H1 (cell line): Measurements from ENCODE around the gene ARHGEF38. TPM values are rescaled to one million over a fixed set of nuclear protein-coding genes. Genes with fewer than 3 reads are reported as not detected.

Source experiments
- CTCF ChIA-PET: fragments of 300-600 bp; sonication (Branson Sonifier 250); formaldehyde crosslinking; loops from one replicate; lab custom pipeline; 2021; ENCODE audit not compliant: partially characterized antibody; lab: Charles Lee
- POLR2A ChIA-PET: fragments of 300-600 bp; sonication (Branson Sonifier 250); formaldehyde crosslinking; loops from one replicate; lab custom pipeline; 2021; ENCODE audit warnings: inconsistent platforms; ENCODE audit not compliant: partially characterized antibody; lab: Charles Lee
- DNase-seq, 2 experiments: peaks; one replicate each; pipeline versions ENCODE4 v3.0.0 to v3.0.0-alpha.2; 2010 to 2022; ENCODE audit warnings: low spot score in 2 of 2, low read depth in 1 of 2, mixed read lengths in 1 of 2
- FAIRE-seq: peaks from 2 replicates; lab custom pipeline; 2011; peaks lifted over from hg19 to GRCh38; lab: Jason Lieb, UNC
- H2AFZ ChIP-seq: 2 replicates; pipeline ENCODE4 v1.8.1; 2012; ENCODE audit warnings: low read length, inconsistent platforms
- H2AK5ac ChIP-seq: 2 replicates; pipeline ENCODE4 v1.6.1; 2013; ENCODE audit warnings: low read depth, low read length
- H2BK120ac ChIP-seq: replicated peaks from 2 replicates; pipeline ENCODE3; 2013; ENCODE audit warnings: low read depth, low read length, inconsistent platforms
- H2BK12ac ChIP-seq: 2 replicates; pipeline ENCODE4 v1.6.1; 2013; ENCODE audit warnings: low read depth, low read length
- H2BK15ac ChIP-seq: 2 replicates; pipeline ENCODE4 v1.6.1; 2013; ENCODE audit warnings: low read length
- H2BK20ac ChIP-seq: 2 replicates; pipeline ENCODE4 v1.6.1; 2013; ENCODE audit warnings: low read length
- H2BK5ac ChIP-seq: 2 replicates; pipeline ENCODE4 v1.6.1; 2013; ENCODE audit warnings: low read depth, low read length
- H3K14ac ChIP-seq: 2 replicates; pipeline ENCODE4 v1.6.1; 2013; ENCODE audit warnings: inconsistent platforms; ENCODE audit not compliant: insufficient read length
- H3K18ac ChIP-seq: 2 replicates; pipeline ENCODE4 v1.6.1; 2013; ENCODE audit warnings: low read length; ENCODE audit errors: extremely low read depth
- H3K23ac ChIP-seq: 2 replicates; pipeline ENCODE4 v1.6.1; 2013; ENCODE audit warnings: inconsistent platforms; ENCODE audit not compliant: insufficient read length
- H3K23me2 ChIP-seq: 2 replicates; pipeline ENCODE4 v1.6.1; 2013; ENCODE audit warnings: low read depth, low read length
- H3K27ac ChIP-seq: 2 replicates; pipeline ENCODE4 v1.6.1; 2011; ENCODE audit warnings: low read depth, low read length, inconsistent platforms
- H3K27me3 ChIP-seq, 4 experiments: replicated peaks in 1 of 4; 1 replicate in 1 of 4; 2 replicates in 3 of 4; pipeline versions ENCODE4 v1.6.1 to v1.8.1; 2011 to 2013; ENCODE audit warnings: low read length in 3 of 4, mild to moderate bottlenecking in 3 of 4, inconsistent platforms in 2 of 4, mixed read lengths in 2 of 4, moderate library complexity in 1 of 4; ENCODE audit not compliant: control insufficient read depth in 3 of 4, insufficient read depth in 3 of 4; ENCODE audit errors: extremely low read depth in 1 of 4
- H3K36me3 ChIP-seq, 4 experiments: 2 replicates each; pipeline versions ENCODE4 v1.6.1 to v1.8.1; 2011 to 2013; ENCODE audit warnings: mild to moderate bottlenecking in 4 of 4, low read length in 3 of 4, moderate library complexity in 2 of 4, control low read depth in 1 of 4, inconsistent platforms in 1 of 4; ENCODE audit not compliant: insufficient read depth in 4 of 4, control insufficient read depth in 2 of 4
- H3K4ac ChIP-seq: replicated peaks from 2 replicates; pipeline ENCODE3; 2013; ENCODE audit warnings: low read length, low read depth, mixed read lengths, inconsistent platforms; ENCODE audit not compliant: insufficient read length
- H3K4me1 ChIP-seq, 4 experiments: replicated peaks in 1 of 4; 1 replicate in 1 of 4; 2 replicates in 3 of 4; pipeline versions ENCODE4 v1.6.1 to v1.8.1; 2011 to 2013; ENCODE audit warnings: low read length in 3 of 4, inconsistent platforms in 2 of 4, mixed read lengths in 1 of 4; ENCODE audit not compliant: insufficient read depth in 4 of 4, control insufficient read depth in 3 of 4
- H3K4me2 ChIP-seq, 2 experiments: 2 replicates each; pipeline versions ENCODE4 v1.6.1 to v1.8.1; 2011 to 2013; ENCODE audit warnings: low read depth in 2 of 2, low read length in 2 of 2, control low read depth in 1 of 2, inconsistent platforms in 1 of 2, mild to moderate bottlenecking in 1 of 2; ENCODE audit not compliant: insufficient read depth in 1 of 2
- H3K4me3 ChIP-seq, 4 experiments: fragments of 200-600, 300-600 bp in 1 of 4; sonication (generic), shearing (Covaris generic), sonication (Bioruptor Twin) in 1 of 4; 2 replicates each; pipeline versions ENCODE4 v1.5.1 to v1.8.1; 2011 to 2016; ENCODE audit warnings: low read length in 4 of 4, low read depth in 3 of 4, control low read depth in 2 of 4, inconsistent platforms in 2 of 4, mild to moderate bottlenecking in 2 of 4, mixed read lengths in 1 of 4, moderate library complexity in 1 of 4; ENCODE audit not compliant: insufficient read depth in 2 of 4; ENCODE audit errors: extremely low read depth in 1 of 4
- H3K56ac ChIP-seq: replicated peaks from 2 replicates; pipeline ENCODE3; 2013; ENCODE audit warnings: low read depth, mild to moderate bottlenecking, mixed read lengths, low read length, inconsistent platforms; ENCODE audit not compliant: insufficient read length
- H3K79me1 ChIP-seq: 2 replicates; pipeline ENCODE4 v1.6.1; 2013; ENCODE audit warnings: low read depth, low read length, control low read depth
- H3K79me2 ChIP-seq, 2 experiments: 2 replicates each; pipeline versions ENCODE4 v1.6.1 to v1.8.1; 2012 to 2013; ENCODE audit warnings: low read length in 2 of 2, mild to moderate bottlenecking in 2 of 2, inconsistent platforms in 1 of 2; ENCODE audit not compliant: insufficient read depth in 2 of 2, control insufficient read depth in 1 of 2
- H3K9ac ChIP-seq, 4 experiments: replicated peaks in 1 of 4; 1 replicate in 1 of 4; 2 replicates in 3 of 4; pipeline versions ENCODE4 v1.6.1 to v1.8.1; 2011 to 2013; ENCODE audit warnings: low read depth in 3 of 4, low read length in 3 of 4, control low read depth in 2 of 4, mild to moderate bottlenecking in 2 of 4, moderate library complexity in 2 of 4, inconsistent platforms in 1 of 4; ENCODE audit errors: extremely low read depth in 1 of 4
- H3K9me3 ChIP-seq, 2 experiments: 2 replicates each; pipeline versions ENCODE4 v1.6.1 to v1.8.1; 2012 to 2013; ENCODE audit warnings: mild to moderate bottlenecking in 2 of 2, moderate library complexity in 2 of 2, control low read depth in 1 of 2, inconsistent platforms in 1 of 2, low read depth in 1 of 2, low read length in 1 of 2, mixed read lengths in 1 of 2; ENCODE audit not compliant: insufficient read depth in 2 of 2
- H4K20me1 ChIP-seq, 2 experiments: replicated peaks in 1 of 2; 2 replicates each; pipeline versions ENCODE3 to v1.8.1; 2011 to 2013; ENCODE audit warnings: inconsistent platforms in 2 of 2, low read length in 2 of 2, mild to moderate bottlenecking in 1 of 2; ENCODE audit not compliant: insufficient read depth in 2 of 2, control insufficient read depth in 1 of 2
- H4K5ac ChIP-seq: 2 replicates; pipeline ENCODE4 v1.6.1; 2013; ENCODE audit warnings: low read length, low read depth, mixed read lengths, inconsistent platforms; ENCODE audit not compliant: insufficient read length
- H4K8ac ChIP-seq: 2 replicates; pipeline ENCODE4 v1.8.0; 2013; ENCODE audit warnings: mild to moderate bottlenecking, moderate library complexity, low read length, inconsistent platforms; ENCODE audit not compliant: insufficient read depth; ENCODE audit errors: extremely low read depth
- H4K91ac ChIP-seq: replicated peaks from 2 replicates; pipeline ENCODE3; 2013; ENCODE audit warnings: low read length, mixed read lengths, inconsistent platforms; ENCODE audit not compliant: insufficient read length
- BCL11A ChIP-seq, 2 experiments: IDR thresholded peaks; one replicate each; pipeline ENCODE4 v1.6.1; 2011; ENCODE audit warnings: low read depth in 2 of 2, low read length in 2 of 2, mild to moderate bottlenecking in 2 of 2
- POU5F1 ChIP-seq: IDR thresholded peaks from 2 replicates; pipeline ENCODE4 v1.6.1; 2011; ENCODE audit warnings: low read depth, mild to moderate bottlenecking, low read length, moderate library complexity
- SP4 ChIP-seq: IDR thresholded peaks from 2 replicates; pipeline ENCODE4 v1.6.1; 2012; ENCODE audit warnings: low read length, inconsistent platforms
- polyA plus RNA-seq, 7 experiments: library from polyadenylated mRNA; depleted of rRNA in 3 of 7; stranded (reverse) in 5 of 7; unstranded in 2 of 7; fragments of >200 nt in 5 of 7; fragments of 200-250 nt in 2 of 7; gene quantifications; 1 replicate in 5 of 7; 2 replicates in 1 of 7; 4 replicates in 1 of 7; pipeline versions ENCODE4 v1.2.1 to v1.2.3, GENCODE V29; 2011 to 2013; ENCODE audit warnings: missing spikeins in 2 of 7, mixed read lengths in 2 of 7
- total RNA-seq: library from RNA; stranded (reverse); fragmentation: NEBNext Ultra II Directional; extraction: Animal tissue kit (Norgen Biotek cat#: 25700); gene quantifications from 2 replicates; pipeline ENCODE4 v1.2.1, GENCODE V29; 2021

Gene ARHGEF38
- total and polyA plus RNA-seq, 2 of the 8 experiments (the other 6 are each of a cell fraction or from before 2014, with no cell fraction given): not detected

DNA sequence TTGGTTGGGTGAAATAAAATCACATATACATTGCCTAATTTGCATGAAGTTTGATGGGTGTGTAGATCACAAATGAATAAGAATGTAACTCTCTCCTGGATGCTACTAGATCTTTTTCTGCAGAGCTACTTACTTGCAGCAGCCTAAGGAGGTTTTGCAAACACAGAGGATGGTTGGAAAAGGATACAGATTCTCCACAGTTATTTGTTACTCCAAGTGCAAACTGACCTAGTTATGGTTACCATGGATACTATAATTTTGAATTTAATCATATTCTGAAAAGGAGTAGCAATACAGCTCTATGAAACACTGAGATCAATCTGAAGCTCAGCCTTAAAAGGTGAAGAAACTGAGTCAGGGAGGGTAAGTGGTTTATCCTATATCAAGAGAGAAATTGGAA is 9.1 kb upstream of the ARHGEF38 start:
- DNase-seq: no peak
- H4K91ac ChIP-seq: no peak overlapping the region
- CTCF ChIA-PET: interaction anchor here (0.7 to 1.9 kb wide), 2 partner anchors 23 to 89 kb away, joined by 3 to 10 read pairs; no protein-coding TSS in a partner anchor
- no peaks in the 10 kb centered on the region for H4K20me1 ChIP-seq
- H3K79me1 ChIP-seq: no peaks in the 10 kb centered on the region
- no peaks in the 10 kb centered on the region for H3K9me3 ChIP-seq
- H3K79me2 ChIP-seq: no peaks in the 10 kb centered on the region
- no peak overlapping the region for H2BK12ac ChIP-seq
- no peaks in the 10 kb centered on the region for H3K23me2 ChIP-seq
- no peak overlapping the region for H2BK20ac ChIP-seq
- H3K27me3 ChIP-seq: peaks cover 0 to 4% (median under 1%) of the 10 kb centered on the region in 4 experiments; a peak in 2 of 7 replicates
- no peak overlapping the region for H3K4ac ChIP-seq
- no peak overlapping the region for H3K14ac ChIP-seq
- no peak overlapping the region for H2BK5ac ChIP-seq
- no peaks in the 10 kb centered on the region for H3K36me3 ChIP-seq
- no peak overlapping the region for H4K5ac ChIP-seq
- H3K4me2 ChIP-seq: no peak overlapping the region
- TF ChIP-seq BCL11A (IDR thresholded peaks at IDR 0.05; ENCODE audit: low read depth in 2 of 2, low read length in 2 of 2): no peak
- no peak for TF ChIP-seq SP4
- TF ChIP-seq POU5F1: no peak
- no peak overlapping the region for H3K23ac ChIP-seq
- no peaks in the 10 kb centered on the region for H3K4me1 ChIP-seq
- no peak overlapping the region for H2AFZ ChIP-seq
- H3K9ac ChIP-seq: no peak overlapping the region
- no peak for FAIRE-seq
- no peak overlapping the region for H3K56ac ChIP-seq
- H3K18ac ChIP-seq: no peak overlapping the region
- no peak overlapping the region for H2AK5ac ChIP-seq
- no peak overlapping the region for H4K8ac ChIP-seq
- H2BK120ac ChIP-seq: no peak overlapping the region
- H3K27ac ChIP-seq: no peak overlapping the region
- no peak overlapping the region for H2BK15ac ChIP-seq
- no peak overlapping the region for H3K4me3 ChIP-seq
- POLR2A ChIA-PET: no interaction called here
